Naive B cell (primary cell): ENCODE data around the gene INTS11. TPM values are rescaled to one million over a fixed set of nuclear protein-coding genes. Genes with fewer than 3 reads are reported as not detected.

Experiments used
- ATAC-seq, 2 donors: fragments of 150-1000 bp; cut with Tn5 transposase; 2 replicates each; pipeline ENCODE4 v1.10.0; 2021; ENCODE audit warnings: low read depth in 2 of 2, mild to moderate bottlenecking in 2 of 2, moderate library complexity in 2 of 2
- DNase-seq: peaks from one replicate; pipeline ENCODE4 v3.0.0; 2022
- H3K27ac Mint-ChIP-seq, 6 donors: one replicate each; pipeline ENCODE4 v1.8.0; 2020 to 2022; ENCODE audit warnings: mild to moderate bottlenecking in 6 of 6, mixed read lengths in 6 of 6, moderate library complexity in 5 of 6, inconsistent platforms in 2 of 6
- H3K27me3 Mint-ChIP-seq, 3 donors: one replicate each; pipeline ENCODE4 v1.8.0; 2021 to 2022; ENCODE audit warnings: mixed read lengths in 3 of 3, mild to moderate bottlenecking in 1 of 3
- H3K36me3 Mint-ChIP-seq, 2 donors: one replicate each; pipeline ENCODE4 v1.8.0; 2020 to 2022; ENCODE audit warnings: mixed read lengths in 2 of 2, inconsistent platforms in 1 of 2, mild to moderate bottlenecking in 1 of 2
- H3K4me1 Mint-ChIP-seq, 3 donors: one replicate each; pipeline ENCODE4 v1.8.0; 2020 to 2022; ENCODE audit warnings: mixed read lengths in 3 of 3, inconsistent platforms in 1 of 3, mild to moderate bottlenecking in 1 of 3, moderate library complexity in 1 of 3
- H3K4me3 Mint-ChIP-seq, 8 donors: one replicate each; pipeline ENCODE4 v1.8.0; 2020 to 2022; ENCODE audit warnings: mild to moderate bottlenecking in 8 of 8, mixed read lengths in 8 of 8, moderate library complexity in 8 of 8, inconsistent platforms in 2 of 8
- H3K9me3 Mint-ChIP-seq, 7 donors: one replicate each; pipeline ENCODE4 v1.8.0; 2020 to 2022; ENCODE audit warnings: mixed read lengths in 7 of 7, mild to moderate bottlenecking in 5 of 7, inconsistent platforms in 2 of 7, moderate library complexity in 1 of 7
- polyA plus RNA-seq, 6 donors: library from polyadenylated mRNA; unstranded; fragments of 300-500 nt; fragmentation: Illumina TruSeq; gene quantifications; one replicate each; pipeline ENCODE4 v1.2.3, GENCODE V29; 2021; ENCODE audit warnings: low read depth in 6 of 6

INTS11 gene
- polyA plus RNA-seq, 6 donors from 2014 or later, result 45.9 to 61.5 (median 54.3) TPM

GRCh38 chr1:1275836-1276235 is 48.6 kb downstream of the INTS11 start:
- Mint-ChIP-seq H3K4me1 (peaks cover 20 to 23% (median 22%) of the 10 kb centered on the region in 3 donors), H3K9me3 (no peaks in the 10 kb centered on the region), H3K27ac (peak overlapping the region in 1 of 6 donors; percentile 90), H3K4me3 (peak overlapping the region in 7 of 8 donors; percentile 4 to 86 (median 65)), H3K27me3 (no peaks in the 10 kb centered on the region), H3K36me3 (no peaks in the 10 kb centered on the region)
- no peak for ATAC-seq
- DNase-seq, result no peak

DNA sequence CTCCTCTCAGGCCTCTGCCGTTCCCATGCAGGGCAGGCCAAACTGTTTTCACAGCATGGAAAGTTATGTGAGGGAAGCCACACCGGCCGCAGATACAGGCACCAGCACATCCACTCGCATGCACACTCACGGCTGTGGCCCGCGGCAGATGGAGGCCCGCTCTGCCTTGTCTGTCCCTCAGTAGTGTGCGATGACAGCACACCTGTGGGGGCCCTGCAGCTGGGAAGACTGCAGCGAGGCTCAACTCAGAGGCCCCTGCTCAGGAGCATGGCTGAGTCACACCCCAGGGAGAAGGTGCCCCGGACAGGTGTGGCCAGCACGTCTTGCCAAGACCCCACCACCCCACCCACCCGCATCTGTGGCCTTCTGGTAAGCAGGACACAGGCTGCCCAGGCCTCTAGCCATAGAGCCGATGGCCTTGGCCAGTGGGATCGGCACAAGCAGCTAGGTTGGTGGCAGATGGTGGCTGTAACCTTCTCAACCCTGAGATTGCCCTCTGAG is 49.5 kb downstream of the INTS11 start:
- Mint-ChIP-seq H3K36me3 (no peaks in the 10 kb centered on the region), H3K27me3 (no peaks in the 10 kb centered on the region), H3K9me3 (no peaks in the 10 kb centered on the region), H3K27ac (peak overlapping the region in 3 of 6 donors; percentile 82 to 88 (median 84)), H3K4me3 (peak overlapping the region; percentile 57 to 87 (median 78)), H3K4me1 (peaks cover 29 to 31% (median 31%) of the 10 kb centered on the region in 3 donors)
- no peak for DNase-seq
- ATAC-seq, result no peak

- no peaks in the 10 kb centered on the region for H3K27me3 Mint-ChIP-seq
- peaks cover 32 to 37% (median 34%) of the 10 kb centered on the region in 3 donors for H3K4me1 Mint-ChIP-seq
- no peaks in the 10 kb centered on the region for H3K36me3 Mint-ChIP-seq
- ATAC-seq, result no peak
- no peak for DNase-seq
- H3K9me3 Mint-ChIP-seq, result no peaks in the 10 kb centered on the region
- H3K27ac Mint-ChIP-seq, result peak overlapping the region in 3 of 6 donors; percentile 82 to 88 (median 84)
- peak overlapping the region; percentile 57 to 87 (median 78) for H3K4me3 Mint-ChIP-seq
Observed at GRCh38 chr1:1274299-1274930, 50.0 kb downstream of the INTS11 start.

DNA sequence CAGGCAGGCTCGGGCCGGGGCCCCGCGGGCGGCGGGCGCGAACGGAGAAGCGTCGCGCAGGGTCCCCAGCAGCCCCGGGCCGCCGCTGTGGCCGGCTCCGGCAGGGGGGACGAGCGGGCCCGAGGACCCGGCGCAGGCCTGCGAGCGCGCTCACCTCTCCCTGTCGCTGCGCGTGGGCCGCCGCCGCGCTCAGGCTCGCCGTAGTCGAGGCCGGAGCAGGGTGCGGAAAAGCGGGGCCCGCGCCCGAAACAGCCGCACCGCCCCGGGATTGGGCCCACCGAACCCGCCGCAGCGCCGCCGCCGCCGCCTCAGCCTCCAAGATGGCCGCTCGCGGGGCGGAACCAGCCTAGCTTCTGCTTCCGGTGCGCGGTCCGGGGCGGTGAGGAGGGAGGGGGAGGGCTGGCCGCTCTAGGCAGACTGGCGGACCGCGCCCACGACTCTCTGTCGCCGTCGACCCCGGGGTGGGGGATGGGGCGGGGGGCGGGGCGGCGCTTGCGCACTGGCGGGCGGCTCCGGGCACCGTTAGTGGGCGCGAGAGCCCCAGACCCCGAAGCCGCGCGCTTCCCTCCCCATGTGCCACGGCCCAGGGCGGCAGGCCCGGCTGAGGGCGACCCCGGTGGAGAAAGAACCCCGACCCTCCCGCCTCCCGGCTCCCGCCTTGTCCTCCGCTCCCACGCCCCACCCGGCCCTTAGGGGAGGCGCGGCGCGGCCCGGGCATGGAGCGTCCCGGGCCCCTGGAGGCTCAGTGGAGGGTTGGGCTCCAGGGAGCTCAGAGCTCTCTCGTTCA is 50.8 kb downstream of the INTS11 start, which contains the start of gene UBE2J2:
UBE2J2 (minus strand) TSS at position 343 of the 787 bp plus-strand sequence. CDS start 5,862 bp downstream, outside the sequence.
- DNase-seq (peak; percentile 88), ATAC-seq (peak; percentile 97)
- Mint-ChIP-seq H3K36me3 (no peaks in the 10 kb centered on the region), H3K27ac (peak within 1 kb of the TSS in 5 of 6 donors; percentile 81 to 94 (median 88)), H3K9me3 (no peaks in the 10 kb centered on the region), H3K4me3 (peak within 1 kb of the TSS; percentile 81 to 95 (median 88)), H3K4me1 (peaks cover 32 to 39% (median 37%) of the 10 kb centered on the region in 3 donors), H3K27me3 (no peaks in the 10 kb centered on the region)

GRCh38 chr1:1273209-1273511 is 51.3 kb downstream of the INTS11 start:
- H3K4me1 Mint-ChIP-seq, result peaks cover 33 to 44% (median 42%) of the 10 kb centered on the region in 3 donors
- H3K4me3 Mint-ChIP-seq, result peak overlapping the region; percentile 81 to 95 (median 88)
- ATAC-seq, result peak in 1 of 2 donors; percentile 3
- peak overlapping the region in 5 of 6 donors; percentile 81 to 94 (median 85) for H3K27ac Mint-ChIP-seq
- H3K36me3 Mint-ChIP-seq, result no peaks in the 10 kb centered on the region
- no peaks in the 10 kb centered on the region for H3K27me3 Mint-ChIP-seq
- no peak for DNase-seq
- no peaks in the 10 kb centered on the region for H3K9me3 Mint-ChIP-seq

DNA sequence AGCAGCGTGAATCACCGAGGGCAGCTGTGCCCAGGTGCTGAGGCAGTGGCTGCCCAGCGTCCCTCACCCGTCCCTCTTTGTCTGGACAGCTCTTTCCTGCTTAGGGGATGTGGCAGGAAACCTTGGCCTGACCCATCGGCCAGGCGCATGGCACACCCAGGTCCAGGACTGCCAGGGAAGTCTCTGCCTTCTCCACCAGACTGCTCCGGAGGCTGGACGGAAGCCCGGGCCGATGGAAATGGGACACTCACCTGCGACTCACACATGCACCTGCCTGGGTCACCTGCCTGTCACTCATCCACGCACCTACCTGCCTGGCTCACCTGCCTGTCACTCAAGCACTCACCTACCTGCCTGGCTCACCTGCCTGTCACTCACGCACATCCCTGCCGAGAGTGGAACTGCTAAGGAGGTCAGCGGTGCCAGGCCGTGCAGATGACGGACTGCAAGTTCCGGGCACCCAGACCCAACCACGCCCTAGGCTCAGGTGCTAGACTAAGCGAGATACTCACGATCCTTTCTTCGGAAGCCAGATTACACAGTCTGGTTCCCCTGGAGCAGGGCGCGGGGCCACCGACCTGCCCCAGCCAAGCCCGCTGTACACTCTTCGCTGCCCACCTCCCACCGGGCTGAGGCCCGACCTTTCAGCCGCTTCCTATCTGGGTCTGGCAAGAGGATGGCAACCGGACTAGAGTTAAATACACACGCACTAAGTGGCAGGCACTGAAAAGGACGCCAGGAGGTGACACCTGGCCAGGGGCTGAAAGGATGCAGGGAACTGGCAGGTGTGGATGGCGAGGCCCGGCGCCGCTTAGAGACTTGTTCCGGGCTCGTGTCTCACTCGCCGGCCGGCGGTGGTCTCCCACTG is 51.9 kb downstream of the INTS11 start:
- Mint-ChIP-seq H3K27me3 (no peaks in the 10 kb centered on the region), H3K9me3 (no peaks in the 10 kb centered on the region), H3K27ac (peak overlapping the region; percentile 25 to 94 (median 84)), H3K36me3 (no peaks in the 10 kb centered on the region), H3K4me3 (peak overlapping the region; percentile 81 to 95 (median 88)), H3K4me1 (peaks cover 36 to 46% (median 45%) of the 10 kb centered on the region in 3 donors)
- no peak for DNase-seq
- peak in 1 of 2 donors; percentile 5 for ATAC-seq

- Mint-ChIP-seq H3K4me1 (peaks cover 36 to 49% (median 48%) of the 10 kb centered on the region in 3 donors), H3K9me3 (no peaks in the 10 kb centered on the region), H3K4me3 (peak overlapping the region in 7 of 8 donors; percentile 38 to 87 (median 75)), H3K27me3 (no peaks in the 10 kb centered on the region), H3K27ac (peak overlapping the region in 5 of 6 donors; percentile 12 to 91 (median 81)), H3K36me3 (no peaks in the 10 kb centered on the region)
- no peak for ATAC-seq
- DNase-seq, result no peak
Observed at GRCh38 chr1:1270813-1271212, 53.6 kb downstream of the INTS11 start.

GRCh38 chr1:1268284-1268682 is 56.2 kb downstream of the INTS11 start:
- Mint-ChIP-seq H3K36me3 (no peaks in the 10 kb centered on the region), H3K4me1 (peaks cover 36 to 53% (median 51%) of the 10 kb centered on the region in 3 donors), H3K27me3 (no peaks in the 10 kb centered on the region), H3K4me3 (peak overlapping the region in 1 of 8 donors; percentile 25), H3K27ac (no peak overlapping the region), H3K9me3 (no peaks in the 10 kb centered on the region)
- DNase-seq (no peak), ATAC-seq (no peak)

GRCh38 chr1:1267488-1268283 is 56.8 kb downstream of the INTS11 start:
- DNase-seq, result no peak
- Mint-ChIP-seq H3K27me3 (no peaks in the 10 kb centered on the region), H3K9me3 (no peaks in the 10 kb centered on the region), H3K4me1 (peaks cover 33 to 51% (median 48%) of the 10 kb centered on the region in 3 donors), H3K27ac (peak overlapping the region in 1 of 6 donors; percentile 41), H3K36me3 (no peaks in the 10 kb centered on the region), H3K4me3 (peak overlapping the region in 1 of 8 donors; percentile 21)
- ATAC-seq, result no peak

GRCh38 chr1:1264868-1265272 is 59.6 kb downstream of the INTS11 start:
- Mint-ChIP-seq H3K36me3 (peaks cover 3 to 5% of the 10 kb centered on the region in 2 donors), H3K4me1 (peaks cover 23 to 42% (median 34%) of the 10 kb centered on the region in 3 donors), H3K9me3 (peaks cover 0 to 1% (median 0%) of the 10 kb centered on the region in 7 donors), H3K27ac (peak overlapping the region in 1 of 6 donors; percentile 47), H3K27me3 (no peaks in the 10 kb centered on the region), H3K4me3 (no peak overlapping the region)
- ATAC-seq (peak in 1 of 2 donors; percentile 27), DNase-seq (no peak)

- no peak overlapping the region for H3K4me3 Mint-ChIP-seq
- peaks cover 0 to 1% (median 0%) of the 10 kb centered on the region in 7 donors for H3K9me3 Mint-ChIP-seq
- no peaks in the 10 kb centered on the region for H3K27me3 Mint-ChIP-seq
- peaks cover 27 to 44% (median 32%) of the 10 kb centered on the region in 3 donors for H3K4me1 Mint-ChIP-seq
- no peak for ATAC-seq
- no peak overlapping the region for H3K27ac Mint-ChIP-seq
- no peak for DNase-seq
- peaks cover 5 to 8% of the 10 kb centered on the region in 2 donors for H3K36me3 Mint-ChIP-seq
Observed at GRCh38 chr1:1264026-1264425, 60.4 kb downstream of the INTS11 start.

DNA sequence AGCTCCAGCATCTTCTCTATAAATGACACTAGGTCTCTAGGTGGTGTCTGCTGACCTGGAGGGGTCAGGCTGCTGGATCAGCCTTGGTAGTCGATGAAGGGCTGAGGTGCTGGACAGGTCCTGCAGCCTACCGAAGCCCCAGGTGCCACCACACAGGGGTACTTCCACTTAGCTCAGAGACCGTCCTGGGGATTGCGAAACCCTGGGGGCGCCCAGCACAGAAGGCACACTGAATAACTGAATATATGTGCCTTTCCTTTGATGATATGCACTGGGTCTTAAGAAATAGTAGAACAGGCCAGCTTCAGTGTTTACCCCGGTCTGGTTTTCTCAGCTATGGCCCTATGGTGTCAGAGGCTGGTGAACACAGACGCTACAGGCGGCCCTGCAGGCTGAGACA is 61.7 kb downstream of the INTS11 start:
- Mint-ChIP-seq H3K4me3 (no peak overlapping the region), H3K4me1 (peaks cover 28 to 36% (median 30%) of the 10 kb centered on the region in 3 donors), H3K36me3 (peaks cover 5 to 8% of the 10 kb centered on the region in 2 donors), H3K9me3 (peaks cover 0 to 1% (median 0%) of the 10 kb centered on the region in 7 donors), H3K27ac (peak overlapping the region in 3 of 6 donors; percentile 12 to 58 (median 27)), H3K27me3 (no peaks in the 10 kb centered on the region)
- DNase-seq (no peak), ATAC-seq (no peak)
